ENCODE data around the gene RPL32.

- no peak for TF ChIP-seq CTCF (IDR thresholded peaks at IDR 0.05)
- TF ChIP-seq EP300 (IDR thresholded peaks at IDR 0.05) = no peak
These were observed 27.8 kb upstream of the RPL32 start for GRCh38 chr3:12869035-12869621.

All from esophagus muscularis mucosa (tissue), 3 donors.